HepG2 (cell line): Measurements from ENCODE around the gene TNFRSF6B. TPM values are rescaled to one million over a fixed set of nuclear protein-coding genes. Genes with fewer than 3 reads are reported as not detected.

Experiments
- ATAC-seq: fragments of 200-7000 bp; cut with Tn5 transposase; 3 replicates; pipeline ENCODE4 v1.9.1; 2020; ENCODE audit warnings: mild to moderate bottlenecking, moderate library complexity
- BruUV-seq: library from RNA; stranded (reverse); fragments of 400-500 nt; replicated peaks from 2 replicates; lab custom pipeline; 2021; lab: Mats Ljungman, UMichigan
- CTCF ChIA-PET: fragments of 300-600 bp; formaldehyde crosslinking; extraction: SDS; loops from one replicate; lab custom pipeline; 2021; ENCODE audit warnings: low total read pairs, inconsistent platforms, low intra/inter-chr PET ratio; lab: Yijun Ruan, JAX
- POLR2A ChIA-PET: fragments of 350-600 bp; sonication (Branson Sonifier 250); formaldehyde crosslinking; loops from one replicate; lab custom pipeline; 2020; ENCODE audit warnings: antibody characterized with exemption, inconsistent platforms; lab: Yijun Ruan, JAX
- DNase-seq: peaks from one replicate; pipeline ENCODE4 v3.0.0-alpha.2; 2015; ENCODE audit warnings: low spot score
- FAIRE-seq: peaks from 3 replicates; lab custom pipeline; 2011; peaks lifted over from hg19 to GRCh38; lab: Jason Lieb, UNC
- H2AFZ ChIP-seq: one replicate; pipeline ENCODE4 v1.6.1; 2011; ENCODE audit warnings: low read length, inconsistent platforms
- H3K27ac ChIP-seq: fragments of 300-600 bp; 3 replicates; pipeline ENCODE4 v1.8.0; 2011; ENCODE audit warnings: mixed run types, mild to moderate bottlenecking, mixed read lengths, low read length, inconsistent platforms; ENCODE audit not compliant: insufficient read depth; ENCODE audit errors: extremely low read length
- H3K27me3 ChIP-seq, 2 experiments: fragments of 200-600 bp in 1 of 2; 2 replicates in 1 of 2; 3 replicates in 1 of 2; pipeline versions ENCODE4 v1.6.0 to v1.8.0; 2011; ENCODE audit warnings: low read length in 2 of 2, mild to moderate bottlenecking in 2 of 2, moderate library complexity in 2 of 2, inconsistent platforms in 1 of 2; ENCODE audit not compliant: insufficient read depth in 2 of 2, control insufficient read depth in 1 of 2
- H3K36me3 ChIP-seq, 2 experiments: fragments of 200-600 bp in 1 of 2; replicated peaks in 1 of 2; 2 replicates in 1 of 2; 3 replicates in 1 of 2; pipeline versions ENCODE4 v1.5.1 to v1.8.0; 2011; ENCODE audit warnings: low read length in 2 of 2, inconsistent platforms in 1 of 2; ENCODE audit not compliant: insufficient read depth in 2 of 2, control insufficient read depth in 1 of 2
- H3K4me1 ChIP-seq: 2 replicates; pipeline ENCODE4 v1.5.1; 2012; ENCODE audit warnings: low read length, inconsistent platforms; ENCODE audit not compliant: insufficient read depth
- H3K4me2 ChIP-seq: 2 replicates; pipeline ENCODE4 v1.6.0; 2011; ENCODE audit warnings: low read depth, low read length, inconsistent platforms
- H3K4me3 ChIP-seq, 3 experiments: fragments of 200-600 bp in 1 of 3; sonication (generic), shearing (Covaris generic) in 1 of 3; replicated peaks in 1 of 3; 2 replicates each; pipeline ENCODE4 v1.5.1; 2011 to 2016; ENCODE audit warnings: low read length in 3 of 3, inconsistent platforms in 2 of 3, low read depth in 2 of 3, mild to moderate bottlenecking in 2 of 3, control low read depth in 1 of 3, mixed read lengths in 1 of 3; ENCODE audit not compliant: insufficient read depth in 1 of 3
- H3K79me2 ChIP-seq: one replicate; pipeline ENCODE4 v1.6.1; 2011; ENCODE audit warnings: low read length, inconsistent platforms; ENCODE audit not compliant: insufficient read depth
- H3K9ac ChIP-seq: 2 replicates; pipeline ENCODE4 v1.6.0; 2011; ENCODE audit warnings: mild to moderate bottlenecking, low read depth, low read length, inconsistent platforms; ENCODE audit not compliant: insufficient read depth
- H3K9me3 ChIP-seq: 2 replicates; pipeline ENCODE4 v1.5.1; 2012; ENCODE audit warnings: mild to moderate bottlenecking, low read length
- H4K20me1 ChIP-seq: 2 replicates; pipeline ENCODE4 v1.6.0; 2011; ENCODE audit warnings: inconsistent platforms, mild to moderate bottlenecking, low read length, moderate library complexity; ENCODE audit not compliant: insufficient read depth
- ARNT ChIP-seq: fragments of 450-650 bp; IDR thresholded peaks from 2 replicates; pipeline ENCODE4 v1.6.1; 2017
- CHCHD3 ChIP-seq: sonication (generic); formaldehyde crosslinking; IDR thresholded peaks from 2 replicates; pipeline ENCODE4 v1.8.0; 2022; ENCODE audit warnings: mild to moderate bottlenecking, missing genetic modification reagents, moderate library complexity
- CHD4 ChIP-seq: fragments of 200-600 bp; sonication (generic); IDR thresholded peaks from 2 replicates; pipeline ENCODE4 v1.7.0; 2017; ENCODE audit warnings: mild to moderate bottlenecking, low read length, borderline replicate concordance
- EP300 ChIP-seq, 3 experiments: sonication (generic) in 1 of 3; formaldehyde crosslinking in 1 of 3; IDR thresholded peaks; 2 replicates each; pipeline versions ENCODE4 v1.5.1 to v1.6.1; 2011 to 2020; ENCODE audit warnings: low read depth in 2 of 3, low read length in 2 of 3, borderline replicate concordance in 1 of 3, improper control_type of control experiment in 1 of 3, mild to moderate bottlenecking in 1 of 3, missing genetic modification reagents in 1 of 3, moderate library complexity in 1 of 3
- FOSL1 ChIP-seq: sonication (generic); formaldehyde crosslinking; IDR thresholded peaks from 2 replicates; pipeline ENCODE4 v1.9.0; 2021; ENCODE audit warnings: missing genetic modification reagents, borderline replicate concordance
- FOXK1 ChIP-seq: sonication (generic); formaldehyde crosslinking; IDR thresholded peaks from 2 replicates; pipeline ENCODE4 v1.4.0; 2020; ENCODE audit warnings: low read depth, missing genetic modification reagents, borderline replicate concordance
- GZF1 ChIP-seq: sonication (generic); formaldehyde crosslinking; IDR thresholded peaks from 2 replicates; pipeline ENCODE4 v1.5.1; 2020; ENCODE audit warnings: mild to moderate bottlenecking, missing genetic modification reagents
- HDAC2 ChIP-seq: sonication (generic); formaldehyde crosslinking; IDR thresholded peaks from 2 replicates; pipeline ENCODE4 v1.4.0; 2020; ENCODE audit warnings: missing genetic modification reagents
- ISX ChIP-seq: sonication (generic); formaldehyde crosslinking; conservative IDR thresholded peaks from 2 replicates; pipeline ENCODE4 v1.5.0; 2020; ENCODE audit warnings: missing genetic modification reagents
- NFIC ChIP-seq: IDR thresholded peaks from 2 replicates; pipeline ENCODE4 v1.6.1; 2012; ENCODE audit warnings: mild to moderate bottlenecking, low read length, inconsistent platforms
- PHF5A ChIP-seq: IDR thresholded peaks from one replicate; pipeline ENCODE4 v1.6.1; 2018; ENCODE audit warnings: low read depth, missing genetic modification reagents; ENCODE audit not compliant: unreplicated experiment
- RFXANK ChIP-seq: IDR thresholded peaks from 2 replicates; pipeline ENCODE4 v1.6.1; 2016
- SIN3A ChIP-seq: IDR thresholded peaks from 2 replicates; pipeline ENCODE4 v1.6.1; 2011; ENCODE audit warnings: low read depth, mild to moderate bottlenecking, control low read depth, low read length, borderline replicate concordance
- SOX6 ChIP-seq, 2 experiments: fragments of 450-650 bp in 1 of 2; sonication (generic) in 1 of 2; formaldehyde crosslinking in 1 of 2; IDR thresholded peaks; 2 replicates each; pipeline versions ENCODE4 v1.4.0 to v1.6.1; 2017 to 2020; ENCODE audit warnings: antibody characterized with exemption in 1 of 2, mild to moderate bottlenecking in 1 of 2, missing genetic modification reagents in 1 of 2
- SRSF1 ChIP-seq: fragments of 200-400 bp; formaldehyde crosslinking; optimal IDR thresholded peaks from 2 replicates; pipeline ENCODE3; 2017; ENCODE audit warnings: mild to moderate bottlenecking, low read depth, low read length, moderate library complexity
- STAT5B ChIP-seq: sonication (generic); formaldehyde crosslinking; IDR thresholded peaks from 2 replicates; pipeline ENCODE4 v1.4.0; 2020; ENCODE audit warnings: missing genetic modification reagents
- ZBTB21 ChIP-seq: sonication (generic); formaldehyde crosslinking; IDR thresholded peaks from 2 replicates; pipeline ENCODE4 v1.4.0; 2020; ENCODE audit warnings: missing genetic modification reagents
- ZFP36L1 ChIP-seq: sonication (generic); formaldehyde crosslinking; IDR thresholded peaks from 2 replicates; pipeline ENCODE4 v1.8.0; 2022; ENCODE audit warnings: mild to moderate bottlenecking, missing genetic modification reagents, moderate library complexity
- ZNF180 ChIP-seq: sonication (generic); formaldehyde crosslinking; IDR thresholded peaks from 2 replicates; pipeline ENCODE4 v1.4.0; 2020; ENCODE audit warnings: low read depth, missing genetic modification reagents, borderline replicate concordance
- ZNF891 ChIP-seq: sonication (generic); formaldehyde crosslinking; IDR thresholded peaks from 2 replicates; pipeline ENCODE4 v1.5.0; 2020; ENCODE audit warnings: mild to moderate bottlenecking, missing genetic modification reagents
- ZSCAN31 ChIP-seq: sonication (generic); formaldehyde crosslinking; IDR thresholded peaks from 2 replicates; pipeline ENCODE4 v1.5.0; 2020; ENCODE audit warnings: low read depth, mild to moderate bottlenecking, missing genetic modification reagents
- WGBS: methylation state at CpG from one replicate; pipeline ENCODE4 v1.1.6; 2017; ENCODE audit warnings: low lambda C conversion rate; 5-methylcytosine and 5-hydroxymethylcytosine counted together
- in situ Hi-C: cut with HindIII; loops from 2 replicates; pipeline ENCODE4 v1.10.0; 2017; ENCODE audit warnings: low pct_unique_long_range_greater_than_20kb; ENCODE audit not compliant: extremely low pct_ligation_motif_present
- intact Hi-C: fragments of 100-400 bp; cut with micrococcal nuclease; formaldehyde crosslinking; loops from one replicate; pipeline ENCODE4 v1.10.0; 2022; ENCODE audit not compliant: unreplicated experiment
- polyA plus RNA-seq, 8 experiments: library from polyadenylated mRNA; depleted of rRNA in 3 of 8; stranded (reverse) in 7 of 8; unstranded in 1 of 8; fragments of >200 nt; fragmentation: Illumina TruSeq in 4 of 8; extraction: Trizol in 4 of 8; gene quantifications; 2 replicates each; pipeline versions ENCODE4 v1.2.1 to v1.2.3, GENCODE V29; 2011 to 2016; ENCODE audit warnings: low read depth in 4 of 8, missing spikeins in 1 of 8, mixed read lengths in 1 of 8; ENCODE audit not compliant: insufficient read depth in 1 of 8
- total RNA-seq, 5 experiments: library from RNA; depleted of rRNA; stranded (reverse); fragments of >200 nt; fragmentation: Illumina TruSeq; extraction: Trizol; gene quantifications; 2 replicates each; pipeline ENCODE4 v1.2.3, GENCODE V29; 2016; ENCODE audit warnings: low read depth in 1 of 5
- TF ChIP-seq, protein P1 (sequence below): sonication (generic); formaldehyde crosslinking; IDR thresholded peaks from 2 replicates; pipeline ENCODE4 v1.5.1; 2020; ENCODE audit warnings: missing genetic modification reagents, mild to moderate bottlenecking, borderline replicate concordance

TNFRSF6B gene
- total and polyA plus RNA-seq, 2 of the 13 experiments (the other 11 are each of a cell fraction or from before 2014, with no cell fraction given): 0.24 TPM; not detected in 1

DNA sequence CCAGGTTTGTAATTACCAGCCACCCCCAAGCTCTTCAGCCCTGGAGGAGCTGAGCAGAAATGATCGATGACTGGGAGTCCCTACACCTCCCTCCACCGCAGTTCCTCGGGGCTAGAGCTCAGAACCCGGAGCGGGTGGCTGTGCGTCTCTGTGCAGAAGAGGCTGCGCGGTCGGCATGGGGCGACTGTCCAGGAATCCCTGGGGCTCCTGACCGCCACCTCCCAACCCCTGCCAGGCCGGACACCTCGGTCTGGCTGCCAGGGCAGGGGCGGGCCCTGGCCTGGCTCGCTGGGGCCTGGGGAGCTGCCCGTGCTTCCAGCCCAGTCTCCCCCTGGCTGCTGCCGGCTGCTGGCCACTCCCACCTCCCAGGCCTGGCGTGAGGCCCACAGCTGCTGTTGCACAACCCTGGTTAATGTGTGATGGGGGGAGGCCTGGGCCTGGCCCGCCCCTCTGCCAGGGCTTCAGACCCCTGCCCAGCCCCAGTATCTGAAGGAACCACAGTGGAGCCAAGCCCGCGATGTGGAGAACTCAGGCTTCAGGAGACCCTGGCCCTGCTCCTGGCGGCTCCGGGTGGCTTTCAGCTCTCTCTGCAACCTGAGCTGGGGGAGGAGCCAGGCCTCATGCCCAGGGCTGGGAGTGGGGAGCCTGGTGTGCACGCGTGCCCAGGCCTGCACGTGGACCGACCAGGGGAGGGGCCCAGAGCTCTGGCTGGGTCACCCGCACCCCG is 44.3 kb downstream of the TNFRSF6B start:
- DNase-seq (peak; percentile 95), ATAC-seq (peak; percentile 54), FAIRE-seq (peak; percentile 72)
- H4K20me1 ChIP-seq: no peaks in the 10 kb centered on the region
- H3K27me3 ChIP-seq: no peaks in the 10 kb centered on the region
- H2AFZ ChIP-seq: no peak overlapping the region
- in situ Hi-C loops (loop anchor here (5.0 kb wide), 1 partner anchor 33 kb away; the partner anchor contains the start of genes ARFRP1 and ZGPAT), intact Hi-C loops (loop anchor here (2.0 to 10.0 kb wide), 3 partner anchors 34 to 124 kb away; partner anchors contain the start of genes ABHD16B, ARFRP1 and TPD52L2)
- no peaks in the 10 kb centered on the region for H3K9me3 ChIP-seq
- H3K79me2 ChIP-seq: peaks cover 23% of the 10 kb centered on the region
- WGBS: 1% methylated on average over 20 of the region's 29 CpGs
- peak overlapping the region; percentile 95 for H3K4me2 ChIP-seq
- BruUV-seq: no TSS peak
- peaks cover 64% of the 10 kb centered on the region for H3K4me1 ChIP-seq
- ChIA-PET CTCF (interaction anchor here (1.0 kb wide), 1 partner anchor 34 kb away, joined by 4 read pairs; no protein-coding TSS in a partner anchor), POLR2A (interaction anchor here (0.6 to 2.4 kb wide), 32 partner anchors 9 to 322 kb away, joined by 3 to 41 read pairs (median 4); partner anchors contain the start of genes ARFRP1, DNAJC5, GMEB2 and PRPF6)
- peak overlapping the region; percentile 84 for H3K9ac ChIP-seq
- peaks cover 22 to 27% of the 10 kb centered on the region in 2 experiments for H3K36me3 ChIP-seq
- peak overlapping the region; percentile 61 to 84 (median 83) for H3K4me3 ChIP-seq
- H3K27ac ChIP-seq: peak overlapping the region; percentile 92
- peak; percentile 86; the same call in 1 of the 2 replicates for TF ChIP-seq ZFP36L1 (CRISPR knock-in tag)
- TF ChIP-seq GZF1: peak; percentile 90; the same call in 1 of the 2 replicates
- TF ChIP-seq CHD4: 0 out of 2 replicates have a peak, but pooled peaks have one; percentile 17
- peak; percentile 86 for TF ChIP-seq CHCHD3
- TF ChIP-seq FOSL1 (CRISPR knock-in tag): peak; percentile 52; the same call in 1 of the 2 replicates
- peak; percentile 99 for TF ChIP-seq HDAC2 (CRISPR knock-in tag)
- 0 out of 2 replicates have a peak, but pooled peaks have one; percentile 74 for TF ChIP-seq ZNF180 (CRISPR knock-in tag)
- 0 out of 2 replicates have a peak, but pooled peaks have one; percentile 50 for TF ChIP-seq NFIC
- peak; percentile 96 for TF ChIP-seq ZSCAN31
- peak; percentile 79 for TF ChIP-seq PHF5A (CRISPR knock-in tag)
- TF ChIP-seq STAT5B: peak; percentile 75; the same call in 1 of the 2 replicates
- TF ChIP-seq RFXANK (CRISPR knock-in tag): peak; percentile 77; the same call in 1 of the 2 replicates
- peak; percentile 97 for TF ChIP-seq FOXK1 (CRISPR knock-in tag)
- TF ChIP-seq EP300 (IDR thresholded peaks at IDR 0.05; ENCODE audit: low read depth in 2 of 2, low read length in 2 of 2): peak; percentile 77 to 79; a peak in 3 of 4 replicates
- peak; percentile 79 for TF ChIP-seq EP300 (CRISPR knock-in tag; IDR thresholded peaks at IDR 0.05; ENCODE audit: borderline replicate concordance)
- TF ChIP-seq ZBTB21 (CRISPR knock-in tag): peak; percentile 36
- TF ChIP-seq, protein P1, sequence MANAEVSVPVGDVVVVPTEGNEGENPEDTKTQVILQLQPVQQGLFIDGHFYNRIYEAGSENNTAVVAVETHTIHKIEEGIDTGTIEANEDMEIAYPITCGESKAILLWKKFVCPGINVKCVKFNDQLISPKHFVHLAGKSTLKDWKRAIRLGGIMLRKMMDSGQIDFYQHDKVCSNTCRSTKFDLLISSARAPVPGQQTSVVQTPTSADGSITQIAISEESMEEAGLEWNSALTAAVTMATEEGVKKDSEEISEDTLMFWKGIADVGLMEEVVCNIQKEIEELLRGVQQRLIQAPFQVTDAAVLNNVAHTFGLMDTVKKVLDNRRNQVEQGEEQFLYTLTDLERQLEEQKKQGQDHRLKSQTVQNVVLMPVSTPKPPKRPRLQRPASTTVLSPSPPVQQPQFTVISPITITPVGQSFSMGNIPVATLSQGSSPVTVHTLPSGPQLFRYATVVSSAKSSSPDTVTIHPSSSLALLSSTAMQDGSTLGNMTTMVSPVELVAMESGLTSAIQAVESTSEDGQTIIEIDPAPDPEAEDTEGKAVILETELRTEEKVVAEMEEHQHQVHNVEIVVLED (CRISPR knock-in tag): peak; percentile 79; the same call in 1 of the 2 replicates
- peak; percentile 95 for TF ChIP-seq SIN3A
- TF ChIP-seq ISX: 0 out of 2 replicates have a peak, but pooled peaks have one; percentile 53
- TF ChIP-seq ZNF891 (CRISPR knock-in tag): peak; percentile 93
- TF ChIP-seq SOX6 (IDR thresholded peaks at IDR 0.05): no peak
- TF ChIP-seq SOX6 (CRISPR knock-in tag; IDR thresholded peaks at IDR 0.05): peak; percentile 93
- peak; percentile 75 for TF ChIP-seq SRSF1
- TF ChIP-seq ARNT: no peak
